Keratinocyte (primary cell): ENCODE results near the gene ENTHD1. TPM values are rescaled to one million over a fixed set of nuclear protein-coding genes. Genes with fewer than 3 reads are reported as not detected.

Experiments
- DNase-seq: peaks from one replicate; pipeline ENCODE4 v3.0.0-alpha.2; 2011; ENCODE audit warnings: low read depth, missing footprints, low spot score
- FAIRE-seq: peaks from 2 replicates; lab custom pipeline; 2011; peaks lifted over from hg19 to GRCh38; lab: Jason Lieb, UNC
- H2AFZ ChIP-seq: 2 replicates; pipeline ENCODE4 v1.6.0; 2012; ENCODE audit warnings: low read length, control low read depth, inconsistent platforms; ENCODE audit not compliant: control insufficient read depth
- H3K27ac ChIP-seq: 2 replicates; pipeline ENCODE4 v1.5.1; 2011; ENCODE audit warnings: low read length; ENCODE audit not compliant: control insufficient read depth, insufficient read depth
- H3K27me3 ChIP-seq: 3 replicates; pipeline ENCODE4 v1.6.0; 2011; ENCODE audit warnings: low read length; ENCODE audit not compliant: control insufficient read depth, insufficient read depth; ENCODE audit errors: extremely low read depth
- H3K36me3 ChIP-seq, 2 experiments: 2 replicates in 1 of 2; 3 replicates in 1 of 2; pipeline ENCODE4 v1.5.1; 2011; ENCODE audit warnings: low read length in 2 of 2, mild to moderate bottlenecking in 1 of 2; ENCODE audit not compliant: control insufficient read depth in 2 of 2, insufficient read depth in 2 of 2; ENCODE audit errors: extremely low read depth in 1 of 2
- H3K4me1 ChIP-seq: 3 replicates; pipeline ENCODE4 v1.5.1; 2011; ENCODE audit warnings: low read length; ENCODE audit not compliant: control insufficient read depth, insufficient read depth; ENCODE audit errors: extremely low read depth
- H3K4me2 ChIP-seq: 3 replicates; pipeline ENCODE4 v1.6.0; 2011; ENCODE audit warnings: low read depth, low read length; ENCODE audit not compliant: control insufficient read depth, insufficient read depth; ENCODE audit errors: extremely low read depth
- H3K4me3 ChIP-seq, 3 experiments: fragments of 200-600 bp in 1 of 3; sonication (generic) in 1 of 3; 2 replicates in 2 of 3; 3 replicates in 1 of 3; pipeline ENCODE4 v1.5.1; 2011 to 2016; ENCODE audit warnings: low read length in 3 of 3, mild to moderate bottlenecking in 3 of 3, control low read depth in 2 of 3, inconsistent platforms in 1 of 3, low read depth in 1 of 3, mixed read lengths in 1 of 3, mixed run types in 1 of 3, moderate library complexity in 1 of 3; ENCODE audit not compliant: control insufficient read depth in 2 of 3, insufficient read depth in 2 of 3; ENCODE audit errors: extremely low read depth in 1 of 3
- H3K79me2 ChIP-seq: 2 replicates; pipeline ENCODE4 v1.6.0; 2012; ENCODE audit warnings: low read length; ENCODE audit not compliant: control insufficient read depth, insufficient read depth
- H3K9ac ChIP-seq: 3 replicates; pipeline ENCODE4 v1.6.0; 2011; ENCODE audit warnings: low read length; ENCODE audit not compliant: control insufficient read depth, insufficient read depth; ENCODE audit errors: extremely low read depth
- H3K9me1 ChIP-seq: 3 replicates; pipeline ENCODE4 v1.6.0; 2011; ENCODE audit warnings: low read length; ENCODE audit not compliant: control insufficient read depth, insufficient read depth; ENCODE audit errors: extremely low read depth
- H3K9me3 ChIP-seq: 2 replicates; pipeline ENCODE4 v1.5.1; 2012; ENCODE audit warnings: low read depth, low read length; ENCODE audit not compliant: control insufficient read depth
- H4K20me1 ChIP-seq: 3 replicates; pipeline ENCODE4 v1.6.0; 2011; ENCODE audit warnings: low read length; ENCODE audit not compliant: control insufficient read depth, insufficient read depth; ENCODE audit errors: extremely low read depth
- EZH2 ChIP-seq: IDR thresholded peaks from one replicate; pipeline ENCODE4 v1.6.1; 2012; ENCODE audit warnings: inconsistent platforms, mild to moderate bottlenecking, low read length, moderate library complexity
- dilution Hi-C: fragments of 300-500 bp; cut with MboI; formaldehyde crosslinking; loops from one replicate; pipeline ENCODE4 v1.7.0; 2020; ENCODE audit warnings: low sequenced_read_pairs; ENCODE audit not compliant: extremely low pct_ligation_motif_present
- polyA plus RNA-seq, 5 experiments: library from polyadenylated mRNA; depleted of rRNA in 3 of 5; stranded (reverse) in 3 of 5; stranded (forward) in 1 of 5; unstranded in 1 of 5; fragments of >200 nt; gene quantifications; 1 replicate in 1 of 5; 2 replicates in 3 of 5; 3 replicates in 1 of 5; pipeline versions ENCODE4 v1.2.1 to v1.2.3, GENCODE V29; 2011 to 2012; ENCODE audit warnings: missing spikeins in 2 of 5, low read depth in 1 of 5, low replicate concordance in 1 of 5
- TF ChIP-seq, protein P1 (sequence below), 3 experiments: IDR thresholded peaks in 1 of 3; conservative IDR thresholded peaks in 1 of 3; optimal IDR thresholded peaks in 1 of 3; 2 replicates in 2 of 3; 3 replicates in 1 of 3; pipeline versions ENCODE3 to v1.5.1; 2011; ENCODE audit warnings: low read length in 3 of 3, mild to moderate bottlenecking in 3 of 3, moderate library complexity in 2 of 3, control low read depth in 1 of 3, inconsistent platforms in 1 of 3; ENCODE audit not compliant: insufficient read depth in 2 of 3; ENCODE audit errors: extremely low read depth in 1 of 3

ENTHD1 gene
- polyA plus RNA-seq, 1 donor (not counting 4 experiments of a cell fraction or from before 2014, with no cell fraction given): not detected

- H3K27ac ChIP-seq: no peak overlapping the region
- no peaks in the 10 kb centered on the region for H3K79me2 ChIP-seq
- TF ChIP-seq, protein P1, sequence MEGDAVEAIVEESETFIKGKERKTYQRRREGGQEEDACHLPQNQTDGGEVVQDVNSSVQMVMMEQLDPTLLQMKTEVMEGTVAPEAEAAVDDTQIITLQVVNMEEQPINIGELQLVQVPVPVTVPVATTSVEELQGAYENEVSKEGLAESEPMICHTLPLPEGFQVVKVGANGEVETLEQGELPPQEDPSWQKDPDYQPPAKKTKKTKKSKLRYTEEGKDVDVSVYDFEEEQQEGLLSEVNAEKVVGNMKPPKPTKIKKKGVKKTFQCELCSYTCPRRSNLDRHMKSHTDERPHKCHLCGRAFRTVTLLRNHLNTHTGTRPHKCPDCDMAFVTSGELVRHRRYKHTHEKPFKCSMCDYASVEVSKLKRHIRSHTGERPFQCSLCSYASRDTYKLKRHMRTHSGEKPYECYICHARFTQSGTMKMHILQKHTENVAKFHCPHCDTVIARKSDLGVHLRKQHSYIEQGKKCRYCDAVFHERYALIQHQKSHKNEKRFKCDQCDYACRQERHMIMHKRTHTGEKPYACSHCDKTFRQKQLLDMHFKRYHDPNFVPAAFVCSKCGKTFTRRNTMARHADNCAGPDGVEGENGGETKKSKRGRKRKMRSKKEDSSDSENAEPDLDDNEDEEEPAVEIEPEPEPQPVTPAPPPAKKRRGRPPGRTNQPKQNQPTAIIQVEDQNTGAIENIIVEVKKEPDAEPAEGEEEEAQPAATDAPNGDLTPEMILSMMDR (optimal IDR thresholded peaks at IDR 0.05 in 1 of 3, IDR thresholded peaks at IDR 0.05 in 1 of 3, conservative IDR thresholded peaks at IDR 0.05 in 1 of 3; ENCODE audit: extremely low read depth in 1 of 3, insufficient read depth in 2 of 3, low read length in 3 of 3): no peak
- TF ChIP-seq EZH2: no peak
- no peak overlapping the region for H3K9ac ChIP-seq
- H2AFZ ChIP-seq: no peak overlapping the region
- H3K27me3 ChIP-seq: peaks cover 3% of the 10 kb centered on the region
- no peaks in the 10 kb centered on the region for H4K20me1 ChIP-seq
- H3K9me1 ChIP-seq: no peaks in the 10 kb centered on the region
- no peak for DNase-seq
- H3K4me1 ChIP-seq: no peaks in the 10 kb centered on the region
- dilution Hi-C loops: no loop called here
- no peaks in the 10 kb centered on the region for H3K9me3 ChIP-seq
- H3K4me2 ChIP-seq: no peak overlapping the region
- H3K4me3 ChIP-seq: no peak overlapping the region
- no peak for FAIRE-seq
- no peaks in the 10 kb centered on the region for H3K36me3 ChIP-seq
Measured at GRCh38 chr22:39738746-39739145, 154.8 kb downstream of the ENTHD1 start.

DNA sequence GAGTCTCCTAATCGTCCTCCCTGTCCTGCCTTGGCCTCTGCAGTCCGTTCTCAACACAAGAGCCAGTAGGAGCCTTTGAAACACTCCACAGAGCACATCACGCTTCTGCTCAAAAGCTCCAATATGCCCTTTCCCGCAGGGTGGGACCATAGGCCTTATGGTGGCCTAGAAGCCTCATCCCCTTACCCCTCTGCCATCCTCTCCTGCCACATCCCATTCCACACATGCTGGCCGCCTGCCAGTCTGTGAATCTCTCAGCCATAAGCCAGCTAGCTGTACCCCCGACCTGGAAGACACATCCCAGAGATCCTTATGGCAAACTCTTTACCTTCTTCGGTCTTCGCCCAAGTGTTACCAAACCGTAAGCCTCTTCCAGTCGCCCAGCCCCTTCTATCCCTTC, 157.8 kb downstream of the ENTHD1 start:
- dilution Hi-C loops: no loop called here
- Histone ChIP-seq H3K9me3 (no peaks in the 10 kb centered on the region), H3K4me1 (no peaks in the 10 kb centered on the region), H3K4me2 (no peak overlapping the region), H3K9me1 (no peaks in the 10 kb centered on the region), H4K20me1 (no peaks in the 10 kb centered on the region), H3K79me2 (no peaks in the 10 kb centered on the region), H3K9ac (no peak overlapping the region), H3K36me3 (no peaks in the 10 kb centered on the region), H3K4me3 (no peak overlapping the region), H2AFZ (no peak overlapping the region), H3K27ac (no peak overlapping the region), H3K27me3 (no peaks in the 10 kb centered on the region)
- no peak for FAIRE-seq
- no peak for TF ChIP-seq EZH2
- TF ChIP-seq, protein P1 (optimal IDR thresholded peaks at IDR 0.05 in 1 of 3, IDR thresholded peaks at IDR 0.05 in 1 of 3, conservative IDR thresholded peaks at IDR 0.05 in 1 of 3; ENCODE audit: extremely low read depth in 1 of 3, insufficient read depth in 2 of 3, low read length in 3 of 3): no peak
- no peak for DNase-seq
